22Rv1 (cell line): ENCODE data around the gene SPTBN1.

ENCODE experiments used
- CTCF ChIP-seq: fragments of 450-650 bp; IDR thresholded peaks from 2 replicates; pipeline ENCODE4 v1.5.1; 2017; ENCODE audit warnings: mild to moderate bottlenecking
- ZFX ChIP-seq: fragments of 450-650 bp; IDR thresholded peaks from 2 replicates; pipeline ENCODE4 v1.6.1; 2017; ENCODE audit warnings: antibody characterized with exemption, borderline replicate concordance

GRCh38 chr2:54636415-54637139, 180.4 kb downstream of the SPTBN1 start:
- TF ChIP-seq CTCF (no peak), ZFX (no peak)
